GM12865 (cell line): ENCODE measurements around the gene KCNJ5.

ENCODE experiments used
- DNase-seq: peaks from one replicate; pipeline ENCODE4 v3.0.0; 2010; ENCODE audit warnings: low read depth
- H3K4me3 ChIP-seq: 2 replicates; pipeline ENCODE4 v1.5.1; 2011; ENCODE audit warnings: mild to moderate bottlenecking, low read depth, low read length, control low read depth
- TF ChIP-seq, protein P1 (sequence below): IDR thresholded peaks from 2 replicates; pipeline ENCODE4 v1.5.1; 2011; ENCODE audit warnings: low read length, control low read depth, low read depth, inconsistent platforms; ENCODE audit not compliant: insufficient read depth; ENCODE audit errors: missing control alignments

Gene KCNJ5

DNA sequence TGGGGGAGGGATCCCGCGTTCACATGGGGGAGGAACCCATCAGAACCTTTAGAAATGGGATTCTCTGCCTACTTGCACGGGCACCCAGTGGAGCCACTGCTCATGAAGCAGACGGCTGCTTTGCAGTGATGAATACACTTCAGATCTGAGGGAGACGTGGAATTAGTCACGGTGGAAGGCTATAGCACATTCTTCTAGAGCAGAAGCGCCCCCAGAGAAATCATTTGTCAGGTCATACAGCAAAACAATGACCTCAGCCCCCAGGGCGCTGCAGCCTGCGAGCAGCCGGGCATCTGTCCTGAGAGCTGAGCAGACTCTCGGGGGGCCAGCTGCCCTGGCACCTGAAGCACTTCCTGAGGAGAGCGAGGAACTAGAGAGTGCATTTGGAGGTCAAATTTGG is 38.8 kb downstream of the KCNJ5 start:
- DNase-seq, result peak; percentile 14
- H3K4me3 ChIP-seq, result no peak overlapping the region
- TF ChIP-seq, protein P1, sequence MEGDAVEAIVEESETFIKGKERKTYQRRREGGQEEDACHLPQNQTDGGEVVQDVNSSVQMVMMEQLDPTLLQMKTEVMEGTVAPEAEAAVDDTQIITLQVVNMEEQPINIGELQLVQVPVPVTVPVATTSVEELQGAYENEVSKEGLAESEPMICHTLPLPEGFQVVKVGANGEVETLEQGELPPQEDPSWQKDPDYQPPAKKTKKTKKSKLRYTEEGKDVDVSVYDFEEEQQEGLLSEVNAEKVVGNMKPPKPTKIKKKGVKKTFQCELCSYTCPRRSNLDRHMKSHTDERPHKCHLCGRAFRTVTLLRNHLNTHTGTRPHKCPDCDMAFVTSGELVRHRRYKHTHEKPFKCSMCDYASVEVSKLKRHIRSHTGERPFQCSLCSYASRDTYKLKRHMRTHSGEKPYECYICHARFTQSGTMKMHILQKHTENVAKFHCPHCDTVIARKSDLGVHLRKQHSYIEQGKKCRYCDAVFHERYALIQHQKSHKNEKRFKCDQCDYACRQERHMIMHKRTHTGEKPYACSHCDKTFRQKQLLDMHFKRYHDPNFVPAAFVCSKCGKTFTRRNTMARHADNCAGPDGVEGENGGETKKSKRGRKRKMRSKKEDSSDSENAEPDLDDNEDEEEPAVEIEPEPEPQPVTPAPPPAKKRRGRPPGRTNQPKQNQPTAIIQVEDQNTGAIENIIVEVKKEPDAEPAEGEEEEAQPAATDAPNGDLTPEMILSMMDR, result no peak

DNA sequence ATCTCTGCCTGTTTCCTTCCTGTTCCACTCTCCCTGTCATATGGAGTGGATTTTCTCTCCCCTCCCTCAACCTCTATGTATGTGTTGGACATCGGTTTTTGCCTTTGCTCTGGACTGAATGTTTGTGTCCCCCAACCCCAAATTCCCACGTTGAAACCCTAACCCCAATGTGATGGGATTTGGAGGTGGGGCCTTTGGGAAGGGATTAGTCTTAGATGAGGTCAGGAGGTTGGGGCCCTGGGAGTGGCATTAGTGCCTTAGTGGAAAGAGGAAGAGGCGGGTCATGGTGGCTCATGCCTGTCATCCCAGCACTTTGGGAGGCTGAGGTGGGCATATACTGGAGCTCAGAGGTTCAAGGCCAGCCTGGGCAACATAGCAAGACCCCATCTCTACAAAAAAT is 39.9 kb downstream of the KCNJ5 start:
- TF ChIP-seq, protein P1, result no peak
- H3K4me3 ChIP-seq, result no peak overlapping the region
- no peak for DNase-seq

DNA sequence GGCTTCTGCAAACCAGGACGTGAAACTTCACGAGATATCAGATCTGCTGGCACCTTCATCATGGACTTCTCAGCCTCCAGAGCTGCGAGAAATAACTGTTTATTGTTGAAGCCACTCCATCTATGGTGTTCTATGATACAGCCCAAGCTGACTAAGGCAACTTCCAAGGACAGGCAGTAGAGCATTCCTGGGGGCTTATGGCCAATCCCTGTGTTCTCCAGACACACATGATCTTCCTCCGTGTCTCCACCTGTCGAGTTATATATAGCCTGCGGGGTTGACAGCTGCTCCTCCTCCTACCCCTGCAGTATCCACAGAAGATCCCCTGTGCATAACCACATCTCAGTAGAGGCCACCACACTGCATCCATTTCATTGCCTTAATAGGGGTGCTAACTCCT is 40.5 kb downstream of the KCNJ5 start:
- TF ChIP-seq, protein P1, result no peak
- H3K4me3 ChIP-seq, result no peak overlapping the region
- no peak for DNase-seq

DNA sequence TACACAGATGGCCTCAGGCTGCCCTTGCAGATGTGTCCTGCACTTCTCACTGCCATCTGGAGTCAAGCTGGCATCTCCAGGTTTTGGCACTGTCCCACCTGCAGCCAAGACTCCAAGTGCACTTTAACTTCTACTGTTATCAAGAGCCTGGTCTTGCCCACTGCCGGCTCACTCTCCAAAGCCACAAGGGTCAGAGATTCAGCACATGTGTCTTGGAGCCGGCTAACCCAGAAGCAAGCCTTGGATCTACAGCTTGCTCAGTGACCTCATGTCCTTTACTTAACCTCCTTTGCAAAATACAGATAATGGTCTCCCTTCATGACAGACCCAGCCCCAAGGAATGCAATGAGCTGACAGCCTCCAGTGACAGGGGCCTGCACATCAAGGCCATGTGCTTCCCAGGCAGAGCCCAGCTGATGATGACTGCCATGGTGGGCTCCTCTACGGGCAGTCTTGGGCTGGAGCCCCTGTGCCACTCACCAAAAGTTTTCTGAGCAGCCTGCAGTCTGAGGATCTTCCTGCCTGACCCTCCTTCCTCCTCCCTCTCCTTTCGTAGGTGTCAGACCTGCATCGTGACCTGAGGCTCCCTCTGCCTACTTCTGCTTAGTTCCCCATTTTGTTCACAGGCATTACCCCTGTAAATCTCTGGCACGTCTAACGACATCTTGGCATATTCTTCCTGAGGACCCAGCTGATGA is 42.5 kb downstream of the KCNJ5 start:
- DNase-seq, result no peak
- no peak overlapping the region for H3K4me3 ChIP-seq
- TF ChIP-seq, protein P1, result no peak

DNA sequence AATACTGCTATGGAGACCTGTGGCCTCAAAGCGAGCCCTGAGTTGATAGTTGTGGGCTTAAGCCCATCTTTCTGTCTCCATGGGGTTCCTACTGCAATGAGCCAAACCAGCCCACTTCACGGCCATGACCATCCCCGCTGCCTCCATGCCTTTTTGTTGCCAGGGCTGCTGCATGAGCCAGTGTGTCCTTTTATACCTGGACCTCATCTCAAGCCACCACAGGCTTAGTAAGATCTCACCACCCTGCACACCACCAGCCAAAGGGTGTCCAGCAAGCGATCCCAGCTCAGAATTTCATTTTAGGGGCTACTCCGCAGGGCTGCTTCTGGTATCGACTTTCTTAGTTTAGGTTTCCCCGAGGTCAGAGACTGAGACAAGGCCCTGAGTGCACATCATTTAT is 43.2 kb downstream of the KCNJ5 start:
- TF ChIP-seq, protein P1, result no peak
- DNase-seq, result no peak
- H3K4me3 ChIP-seq, result no peak overlapping the region

DNA sequence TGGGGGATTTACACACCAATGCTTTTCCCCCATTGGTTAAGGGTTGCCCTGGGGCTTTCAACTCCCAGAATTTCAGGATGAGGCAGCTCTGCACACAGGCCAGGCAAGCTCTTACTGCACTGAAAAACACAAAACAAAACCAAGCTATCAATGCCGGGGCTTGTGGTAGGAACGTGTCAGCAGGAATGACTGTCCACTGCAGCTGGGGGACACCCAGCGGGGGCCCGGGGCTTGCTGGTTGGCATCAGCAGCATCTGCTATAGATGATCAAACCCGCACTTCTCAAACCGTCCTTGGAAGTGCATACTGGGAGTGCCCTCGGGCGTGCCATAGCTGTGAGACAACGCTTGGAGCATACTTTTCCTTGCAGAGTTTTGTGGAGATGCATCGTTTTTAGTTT is 43.8 kb downstream of the KCNJ5 start:
- H3K4me3 ChIP-seq, result no peak overlapping the region
- TF ChIP-seq, protein P1, result no peak
- DNase-seq, result no peak
